ENCODE measurements around the gene VPS45.
"Not testable (repeated sequence)": the region's sequence is repeated elsewhere in the genome, so short reads cannot be mapped to it uniquely, and the experiment has no call there.

VPS45 gene

DNA sequence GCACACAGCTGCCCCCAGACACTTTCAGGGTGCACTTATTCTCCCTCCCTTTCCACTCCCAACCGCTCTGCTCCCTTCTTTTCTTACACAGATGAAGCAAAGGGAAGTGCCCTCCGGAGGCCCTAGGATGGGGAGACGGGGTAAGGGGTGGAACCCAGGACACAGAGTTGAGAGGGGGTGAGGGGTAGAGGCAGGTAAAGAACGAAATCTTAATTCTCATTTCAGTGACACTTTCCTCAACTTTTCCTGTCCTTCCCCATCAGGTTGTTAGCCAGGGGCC lies 94.9 kb downstream of the VPS45 start:
- DNase-seq: no peak

DNA sequence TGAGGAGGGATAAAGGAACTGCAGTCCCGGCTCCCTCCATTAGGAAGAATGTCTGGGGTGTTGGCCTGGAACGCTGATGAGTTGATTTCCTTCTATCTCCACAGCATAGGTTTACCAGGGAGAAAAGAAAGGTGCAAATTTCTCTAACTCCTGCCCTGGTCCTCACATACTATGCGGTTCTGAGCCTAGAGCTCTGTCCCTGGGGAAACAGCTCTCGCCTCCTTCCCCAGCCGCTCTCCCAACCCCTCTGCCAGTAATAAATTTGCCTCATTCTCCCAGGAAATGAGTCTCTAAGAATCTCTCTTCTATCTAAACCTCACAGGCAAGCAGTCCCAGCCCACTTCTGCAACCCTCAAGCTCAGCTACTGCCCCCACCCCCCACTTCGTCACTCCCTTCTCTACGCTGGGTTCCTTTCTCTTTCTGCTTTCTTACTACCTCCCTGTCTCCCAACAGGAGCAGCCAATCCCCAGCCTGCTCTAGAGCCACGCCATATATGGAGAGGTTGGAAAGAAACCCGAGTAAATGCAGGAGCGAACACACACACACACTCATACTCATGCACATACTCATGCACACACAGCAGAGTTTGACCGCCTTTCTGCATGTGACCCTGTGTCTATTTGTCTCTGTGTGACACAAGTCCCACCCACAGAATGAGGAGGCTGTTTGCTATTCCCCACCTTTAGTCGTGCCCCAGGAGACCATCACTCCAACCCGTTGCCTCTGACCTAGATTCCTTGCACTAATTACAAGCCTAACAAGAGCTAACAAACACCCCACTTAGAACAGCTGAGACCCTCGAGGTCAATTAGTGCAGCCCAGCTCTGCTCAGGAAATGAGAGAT lies 95.5 kb downstream of the VPS45 start:
- no peak for DNase-seq

DNA sequence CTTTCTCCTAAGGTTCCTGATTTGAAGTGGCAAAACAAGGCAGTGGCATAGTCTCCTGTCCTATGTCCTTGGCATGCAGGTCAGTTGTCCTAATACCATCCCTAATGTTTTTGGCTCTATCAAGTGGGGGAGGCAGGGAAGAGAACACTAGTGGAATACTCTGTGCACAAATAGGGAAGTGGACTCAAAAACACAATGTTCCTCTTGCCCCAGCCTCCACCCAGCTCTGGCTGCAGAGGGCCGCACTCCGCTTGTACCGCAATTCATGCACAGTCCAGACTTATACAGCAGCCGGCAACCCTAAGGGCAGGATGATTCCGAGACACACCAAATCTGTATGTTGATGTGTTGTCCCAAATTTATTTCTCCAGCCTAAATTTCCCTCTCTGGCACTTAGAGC lies 96.6 kb downstream of the VPS45 start:
- DNase-seq: no peak

DNA sequence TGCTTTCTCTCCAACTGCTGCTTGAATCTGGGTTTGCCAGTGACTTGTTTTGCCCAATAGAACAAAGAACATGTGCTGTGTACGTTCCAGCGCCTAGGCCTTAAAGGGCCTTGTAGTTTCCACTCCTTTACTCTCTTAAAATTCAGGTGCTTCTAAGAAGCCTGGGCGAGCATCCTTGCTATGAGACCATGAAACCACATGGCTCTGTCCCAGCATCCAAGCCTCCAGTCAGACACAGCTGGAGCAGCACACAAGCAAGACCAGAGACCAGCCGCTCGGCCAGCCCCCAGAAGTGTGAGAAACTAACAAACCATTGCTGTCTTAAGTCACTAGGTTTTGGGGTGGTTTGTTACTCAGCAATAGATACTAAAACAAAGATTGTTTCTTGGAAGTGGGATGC lies 97.2 kb downstream of the VPS45 start:
- DNase-seq: no peak

DNA sequence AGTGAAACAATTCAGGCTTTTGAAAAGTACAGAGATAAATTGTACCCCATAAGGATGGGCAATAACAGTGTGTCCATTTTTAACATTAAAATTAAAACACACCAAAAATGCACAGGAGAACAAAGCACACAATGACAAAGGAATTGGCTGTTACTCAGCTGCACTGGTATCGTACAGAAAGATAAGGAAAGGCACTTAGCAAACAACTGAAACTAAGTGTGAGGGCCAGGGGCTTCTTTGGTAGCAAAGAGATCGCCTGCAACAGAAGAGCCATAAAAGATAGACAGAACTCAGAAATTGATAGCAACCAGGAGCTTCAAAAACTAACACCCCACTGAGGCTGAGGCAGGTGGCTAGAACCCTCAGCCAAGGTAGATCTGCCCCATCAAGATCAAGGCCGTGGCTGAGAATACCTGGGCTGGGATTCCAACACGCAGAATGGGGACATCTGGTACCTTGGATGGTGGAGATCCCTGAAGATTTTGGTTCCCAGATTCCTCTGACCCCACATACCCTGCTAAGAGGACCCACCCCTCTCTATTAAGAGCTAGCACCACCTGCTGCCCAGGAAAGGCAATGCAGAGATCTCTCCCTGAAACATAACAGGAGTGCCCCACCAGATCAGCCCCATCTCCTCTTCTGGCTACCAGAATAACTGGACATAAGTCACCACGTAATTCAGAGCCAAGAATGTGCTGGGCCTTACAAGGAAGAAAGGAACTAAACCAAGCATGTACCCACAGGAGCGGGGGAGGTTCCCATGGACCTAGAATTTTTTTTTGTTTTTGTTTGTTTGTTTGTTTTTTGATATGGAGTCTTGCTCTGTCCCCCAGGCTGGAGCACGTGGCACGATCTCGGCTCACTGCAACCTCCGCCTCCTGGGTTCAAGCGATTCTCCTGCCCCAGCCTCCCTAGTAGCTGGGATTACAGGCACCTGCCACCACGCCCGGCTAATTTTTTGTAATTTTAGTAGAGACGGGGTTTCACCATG lies 98.3 kb downstream of the VPS45 start:
- peak; percentile 59 to 70 for DNase-seq

DNA sequence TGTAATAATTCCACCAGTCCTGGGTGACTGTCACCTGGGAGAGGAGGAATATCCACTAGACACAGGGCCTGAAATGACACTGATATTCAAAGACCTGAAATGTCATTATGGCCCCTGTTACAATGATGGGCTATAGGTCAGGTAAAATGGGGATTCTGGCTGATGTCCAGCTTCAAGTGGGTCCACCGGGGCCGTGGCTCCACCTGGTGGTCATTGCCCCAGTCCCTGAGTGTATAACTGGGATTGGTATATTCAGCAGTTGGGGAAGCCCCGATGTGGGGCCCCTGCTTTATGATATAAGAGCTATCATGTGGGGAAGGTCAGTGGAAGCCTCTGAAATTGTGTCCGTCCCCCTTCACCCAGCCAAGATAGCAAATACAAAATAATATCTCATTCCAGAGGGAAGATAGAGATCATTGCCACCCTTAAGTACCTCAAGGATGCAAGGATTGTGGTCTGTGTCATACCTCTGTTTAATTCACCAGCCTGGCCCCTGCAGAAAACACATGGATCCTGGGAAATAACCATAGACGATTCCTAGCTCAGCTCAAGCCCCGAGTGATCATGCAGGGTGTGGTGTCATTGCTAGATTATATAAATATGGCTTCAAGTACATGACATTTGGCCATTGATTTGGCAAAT lies 101.5 kb downstream of the VPS45 start:
- peak; percentile 58 to 71 for DNase-seq

DNA sequence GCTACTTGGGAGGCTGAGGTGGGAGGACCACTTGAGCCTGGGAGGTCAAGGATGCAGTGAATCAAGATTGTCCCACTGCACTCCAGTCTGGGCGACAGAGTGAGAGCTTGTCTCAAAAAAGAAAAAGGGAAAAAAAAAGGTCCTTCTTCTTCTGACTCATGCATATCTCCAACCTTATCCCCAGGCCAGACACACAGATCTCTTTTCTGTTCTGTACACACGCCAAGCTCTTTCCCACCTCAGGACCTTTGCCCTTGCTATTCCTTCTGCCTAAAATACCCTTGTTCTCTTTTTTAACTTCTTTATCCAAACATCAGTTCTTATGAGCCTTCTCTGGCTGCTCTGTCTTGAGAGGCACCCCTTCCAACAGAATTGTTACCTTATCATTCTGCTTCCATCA lies 104.2 kb downstream of the VPS45 start:
- no peak for DNase-seq

DNA sequence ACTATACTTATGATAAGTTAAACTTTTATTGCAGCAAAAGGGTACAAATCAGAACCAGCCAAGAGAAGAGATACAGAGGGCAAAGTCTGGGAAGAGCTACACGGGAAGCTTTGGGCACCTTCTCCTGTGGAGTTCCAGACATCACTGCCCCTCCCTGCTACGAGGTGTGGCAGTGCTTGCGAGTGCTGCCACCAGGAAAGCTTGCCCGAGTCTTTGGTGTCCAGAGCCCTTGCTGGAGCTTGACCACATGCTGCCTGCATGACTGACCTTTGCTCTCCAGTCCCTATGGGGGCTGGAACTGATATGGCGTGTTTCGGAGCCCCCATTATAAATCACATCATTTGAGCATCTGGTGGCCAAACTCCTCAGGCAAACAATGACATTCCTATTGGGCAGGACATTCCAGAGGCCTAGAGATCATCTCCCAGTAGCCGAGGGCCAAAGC lies 105.6 kb downstream of the VPS45 start:
- no peak for DNase-seq

DNA sequence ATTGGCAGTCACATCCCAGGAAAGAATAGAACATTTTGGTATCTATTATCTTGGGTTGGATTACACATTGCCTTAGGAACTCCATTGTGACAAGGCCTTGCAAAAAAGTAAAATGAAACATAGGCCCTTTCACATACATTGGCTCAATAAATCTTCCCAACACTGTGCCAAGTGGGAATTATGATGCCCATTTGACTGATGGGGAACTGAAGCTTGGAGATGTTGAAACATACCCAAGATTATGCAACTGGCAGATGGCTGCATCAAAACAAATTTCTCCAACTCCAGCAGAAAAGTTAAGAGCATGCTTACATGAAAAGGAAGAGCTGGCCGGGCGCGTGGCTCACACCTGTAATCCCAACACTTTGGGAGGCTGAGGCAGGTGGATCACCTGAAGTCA lies 109.0 kb downstream of the VPS45 start:
- DNase-seq: no peak

DNA sequence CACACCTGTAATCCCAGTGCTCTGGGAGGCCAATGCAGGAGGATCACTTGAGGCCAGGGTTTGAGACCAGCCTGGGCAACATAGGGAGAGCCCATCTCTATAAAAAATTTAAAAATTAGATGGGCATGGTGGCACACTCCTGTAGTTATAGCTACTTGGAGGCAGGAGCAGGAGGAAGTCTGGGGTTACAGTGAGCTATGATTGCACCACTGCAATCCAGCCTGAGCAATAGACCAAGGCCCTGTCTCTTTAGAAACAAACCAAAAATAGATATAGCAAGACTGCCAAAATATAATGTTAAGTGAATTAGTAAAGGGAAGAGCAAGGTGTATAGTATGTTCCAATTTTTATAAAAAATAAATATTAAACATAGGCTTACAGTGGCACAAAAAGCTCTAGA lies 111.0 kb downstream of the VPS45 start:
- DNase-seq: no peak

DNA sequence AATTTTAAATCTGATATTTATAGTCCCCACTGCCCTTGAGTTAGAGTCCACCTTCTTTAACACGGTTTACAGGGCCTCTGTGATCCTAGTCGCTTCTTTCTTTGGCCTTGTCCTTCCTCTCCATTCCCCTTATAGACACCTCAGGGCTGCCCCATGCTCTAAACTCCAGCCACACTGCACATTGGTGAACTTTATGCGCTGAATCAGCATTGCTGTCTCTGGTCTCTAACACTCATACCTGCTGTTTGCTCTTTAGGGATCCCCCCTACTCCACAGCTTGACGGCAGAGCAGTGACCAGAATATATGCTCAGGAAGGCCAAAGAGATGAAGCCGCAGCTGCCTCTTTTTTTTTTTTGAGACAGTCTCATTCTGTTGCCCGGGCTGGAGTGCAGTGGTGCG lies 112.3 kb downstream of the VPS45 start:
- no peak for DNase-seq

DNA sequence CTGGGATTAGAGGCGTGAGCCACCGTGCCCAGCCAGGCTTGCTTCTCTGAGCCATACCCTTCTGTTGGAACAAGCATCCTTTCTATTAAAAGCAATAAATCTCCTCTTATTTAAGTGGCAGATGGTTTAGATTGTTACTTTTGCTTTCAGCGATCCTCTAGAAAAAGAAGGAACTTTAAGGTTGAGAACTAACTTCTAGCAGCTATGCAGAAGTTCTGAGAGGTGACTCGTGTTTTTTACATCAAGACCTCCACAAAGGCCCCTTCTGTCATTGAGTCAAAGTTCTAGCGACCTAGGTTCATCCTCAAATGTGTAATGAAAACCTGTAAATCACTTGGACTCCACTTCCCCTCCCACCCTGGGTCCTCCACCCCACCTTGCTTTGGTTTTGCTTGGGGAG lies 112.9 kb downstream of the VPS45 start:
- DNase-seq: no peak

DNA sequence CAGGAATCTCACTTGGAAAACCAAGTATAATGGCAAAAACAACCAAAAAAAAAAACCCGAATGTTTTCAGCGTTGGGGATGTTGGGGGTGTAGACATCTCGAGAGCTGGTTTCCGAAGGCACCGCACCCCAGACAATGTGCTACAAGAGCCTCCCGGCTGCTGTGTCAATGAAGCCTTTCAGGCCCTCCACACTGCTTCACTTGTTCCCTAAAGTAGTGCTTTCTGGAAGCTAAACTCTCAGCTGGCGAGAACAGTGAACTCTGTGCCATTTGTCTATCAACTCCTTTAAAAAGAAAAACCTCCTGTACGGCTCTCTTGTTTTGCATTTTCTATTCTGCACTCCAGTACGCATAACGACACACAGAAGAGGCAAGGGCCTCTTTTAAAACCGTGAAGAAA lies 114.7 kb downstream of the VPS45 start:
- DNase-seq: no peak

DNA sequence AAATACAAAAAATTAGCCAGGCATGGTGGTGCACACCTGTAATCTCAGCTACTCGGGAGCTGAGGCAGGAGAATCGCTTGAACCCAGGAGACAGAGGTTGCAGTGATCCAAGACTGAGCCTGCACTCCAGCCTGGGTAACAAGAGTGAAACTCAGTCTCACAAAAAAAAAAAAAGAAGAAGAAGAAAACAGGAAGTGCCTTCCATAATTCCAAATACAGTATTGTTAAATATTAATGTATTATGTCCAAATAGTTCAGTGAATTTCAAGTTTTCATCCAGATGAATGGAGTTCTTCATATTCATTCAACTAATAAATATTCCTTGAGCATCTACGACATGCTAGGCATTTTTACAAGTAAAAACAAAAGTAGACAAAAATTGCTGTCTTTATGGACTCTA lies 115.5 kb downstream of the VPS45 start:
- DNase-seq: no peak

DNA sequence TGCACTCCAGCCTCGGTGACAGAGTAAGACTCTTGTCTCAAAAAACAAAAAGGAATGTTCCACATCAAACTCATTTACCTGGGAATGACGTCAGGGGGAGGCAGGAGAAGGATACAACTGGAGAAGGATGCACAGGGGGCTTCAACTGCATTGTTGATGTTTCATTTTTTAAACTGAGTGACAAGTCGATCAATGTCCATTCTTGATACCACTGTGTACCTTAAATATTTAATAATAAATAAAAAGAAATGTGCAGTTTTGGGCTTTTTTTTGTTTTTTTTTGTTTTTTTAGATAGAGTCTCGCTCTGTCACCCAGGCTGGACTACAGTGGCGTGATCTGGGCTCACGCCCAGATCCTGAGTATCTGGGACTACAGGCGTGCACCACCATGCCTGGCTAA lies 117.9 kb downstream of the VPS45 start:
- no peak for DNase-seq

DNA sequence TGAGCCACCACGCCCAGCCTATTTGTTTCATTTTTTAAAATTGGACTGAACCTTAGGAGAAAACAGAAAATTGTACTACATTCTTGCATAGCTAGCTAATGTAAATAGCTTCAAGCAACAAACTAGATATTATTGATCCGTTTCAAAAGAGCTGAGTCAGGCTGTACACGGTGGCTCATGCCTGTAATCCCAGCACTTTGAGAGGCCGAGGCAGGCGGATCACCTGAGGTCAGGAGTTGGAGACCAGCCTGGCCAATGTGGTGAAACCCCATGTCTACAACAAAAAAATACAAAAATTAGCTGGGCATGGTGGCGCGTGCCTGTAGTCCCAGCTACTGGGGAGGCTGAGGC lies 118.8 kb downstream of the VPS45 start:
- not testable (repeated sequence) for DNase-seq

DNA sequence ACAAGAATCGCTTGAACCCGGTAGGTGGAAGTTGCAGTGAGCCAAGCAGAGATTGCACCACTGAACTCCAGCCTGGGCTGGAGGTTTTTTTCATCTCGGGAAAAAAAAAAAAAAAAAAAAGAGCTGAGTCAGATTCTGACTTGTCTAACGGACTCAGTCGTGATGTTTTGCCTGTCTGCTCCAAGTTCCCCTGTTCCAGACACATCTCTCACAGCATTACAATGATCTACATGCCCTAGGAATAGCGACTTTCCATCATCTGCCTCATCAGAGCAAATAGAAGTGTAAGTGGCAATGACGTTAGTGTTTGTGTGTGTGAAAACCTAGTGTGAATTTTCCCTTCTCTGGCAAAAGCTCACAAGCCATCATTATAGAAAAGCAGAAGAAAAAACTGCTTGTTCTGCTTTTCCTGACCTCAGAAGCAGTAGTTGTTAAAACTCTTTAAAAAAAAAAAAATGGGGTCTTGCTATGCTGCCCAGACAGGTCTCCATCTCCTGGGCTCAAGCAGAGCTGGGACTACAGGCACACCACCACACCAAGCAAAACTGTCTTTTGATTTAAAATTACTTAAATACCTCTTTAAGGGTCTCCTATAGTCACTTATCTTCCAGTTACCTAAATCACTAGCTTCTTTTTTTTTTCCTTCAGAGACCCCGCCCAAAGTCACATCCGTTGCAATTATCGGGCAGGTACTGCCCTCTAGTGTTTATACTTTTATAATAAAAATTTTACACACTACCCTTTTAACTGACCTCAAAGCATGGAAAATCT lies 119.4 kb downstream of the VPS45 start:
- DNase-seq: peak in 1 of 2 experiments; percentile 15

DNA sequence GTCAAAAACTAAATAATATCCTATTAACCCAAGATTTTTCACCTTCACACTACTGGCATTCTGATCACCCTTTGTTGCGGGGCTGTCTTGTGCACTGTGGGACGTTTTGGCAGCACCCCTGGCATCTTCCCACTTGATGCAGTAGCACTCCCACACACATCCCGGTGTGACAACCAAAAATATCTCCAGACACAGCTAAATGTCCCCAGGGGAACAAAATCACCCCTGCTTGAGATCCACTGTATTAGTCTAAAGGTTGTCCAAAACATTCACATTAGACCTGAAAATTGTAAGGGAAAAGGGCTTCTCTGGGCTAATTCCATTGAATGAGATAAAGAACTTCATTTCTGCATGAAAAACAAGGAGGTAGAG lies 120.0 kb downstream of the VPS45 start:
- DNase-seq: no peak

DNA sequence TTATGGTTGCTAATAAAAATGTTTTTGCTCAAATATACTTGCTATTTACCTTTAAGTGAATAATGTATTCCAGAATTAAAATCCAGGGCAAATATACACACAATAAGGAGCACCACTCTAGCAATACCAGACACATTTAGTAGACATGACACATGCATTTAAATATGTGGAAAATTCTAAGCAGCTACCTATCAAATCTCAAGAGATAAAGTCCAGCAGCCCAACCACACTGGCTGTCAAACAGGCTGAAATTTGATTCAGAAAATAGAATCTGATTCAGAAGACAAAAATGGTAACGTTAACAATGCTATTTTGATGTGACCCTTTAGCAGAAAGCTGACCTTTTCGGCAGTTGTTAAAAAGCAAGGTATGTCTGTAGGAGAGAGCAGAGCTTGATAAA lies 124.4 kb downstream of the VPS45 start:
- no peak for DNase-seq

DNA sequence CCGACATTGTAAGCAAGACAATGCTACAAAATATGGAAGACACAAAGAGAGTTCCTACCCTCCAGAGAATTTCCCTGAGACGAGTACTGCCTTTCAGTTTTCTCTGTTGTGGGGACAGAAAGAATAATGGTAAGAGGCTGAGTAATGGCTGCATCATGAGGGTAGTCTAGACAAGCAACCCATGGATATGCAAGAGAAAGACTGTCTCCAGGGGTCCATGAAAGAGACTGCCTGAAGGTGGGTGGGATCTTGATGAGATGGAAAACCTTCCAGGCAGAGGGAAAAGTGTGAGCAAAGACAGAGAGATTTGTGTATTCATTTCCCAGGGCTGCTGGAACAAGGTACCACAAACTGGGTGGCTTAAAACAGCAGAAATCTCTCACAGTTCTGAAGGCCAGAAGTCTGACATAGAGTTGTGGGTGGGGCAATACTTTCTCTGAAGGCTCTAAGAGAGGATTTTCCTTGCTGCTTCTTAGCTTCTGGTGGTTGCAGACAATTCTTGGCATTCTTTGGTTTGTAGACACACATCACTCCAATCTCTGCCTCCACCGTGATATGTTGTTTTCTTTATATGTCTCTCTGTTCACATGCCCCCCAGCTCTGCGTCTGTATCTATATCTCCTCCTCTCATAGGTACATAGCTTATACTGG lies 126.9 kb downstream of the VPS45 start:
- DNase-seq: no peak
